Fibroblast of lung (primary cell): ENCODE results near the gene VTI1A. TPM values are rescaled to one million over a fixed set of nuclear protein-coding genes. Genes with fewer than 3 reads are reported as not detected.

Experiments
- DNase-seq, 2 donors: peaks; one replicate each; pipeline versions ENCODE4 v3.0.0 to v3.0.0-alpha.2; 2010; ENCODE audit warnings: low read depth in 2 of 2
- H2AFZ ChIP-seq: 2 replicates; pipeline ENCODE4 v1.5.1; 2012; ENCODE audit warnings: low read length, control low read depth, inconsistent platforms
- H3K27ac ChIP-seq: 2 replicates; pipeline ENCODE4 v1.5.1; 2011; ENCODE audit warnings: low read length, control low read depth; ENCODE audit not compliant: insufficient read depth
- H3K27me3 ChIP-seq: 2 replicates; pipeline ENCODE4 v1.5.1; 2011; ENCODE audit warnings: mild to moderate bottlenecking, low read length; ENCODE audit not compliant: control insufficient read depth, insufficient read depth
- H3K36me3 ChIP-seq: 2 replicates; pipeline ENCODE4 v1.5.1; 2011; ENCODE audit warnings: low read length; ENCODE audit not compliant: control insufficient read depth, insufficient read depth
- H3K4me1 ChIP-seq: 2 replicates; pipeline ENCODE4 v1.5.1; 2011; ENCODE audit warnings: low read length; ENCODE audit not compliant: control insufficient read depth, insufficient read depth; ENCODE audit errors: extremely low read depth
- H3K4me2 ChIP-seq: 2 replicates; pipeline ENCODE4 v1.5.1; 2011; ENCODE audit warnings: low read length, control low read depth; ENCODE audit not compliant: insufficient read depth; ENCODE audit errors: extremely low read depth
- H3K4me3 ChIP-seq, 4 experiments: fragments of 200-600 bp in 1 of 4; sonication (generic) in 1 of 4; replicated peaks in 1 of 4; 2 replicates each; pipeline ENCODE4 v1.5.1; 2011 to 2016; ENCODE audit warnings: low read length in 4 of 4, low read depth in 3 of 4, mild to moderate bottlenecking in 3 of 4, control low read depth in 2 of 4, inconsistent platforms in 1 of 4, mixed read lengths in 1 of 4; ENCODE audit not compliant: insufficient read depth in 1 of 4; ENCODE audit errors: control extremely low read depth in 1 of 4
- H3K79me2 ChIP-seq: 2 replicates; pipeline ENCODE4 v1.5.1; 2012; ENCODE audit warnings: mild to moderate bottlenecking, low read length, inconsistent platforms; ENCODE audit not compliant: control insufficient read depth, insufficient read depth
- H3K9ac ChIP-seq: 2 replicates; pipeline ENCODE4 v1.5.1; 2011; ENCODE audit warnings: mild to moderate bottlenecking, low read length, control low read depth; ENCODE audit not compliant: insufficient read depth
- H3K9me3 ChIP-seq: 2 replicates; pipeline ENCODE4 v1.5.1; 2012; ENCODE audit warnings: low read depth, low read length; ENCODE audit not compliant: control insufficient read depth, insufficient read depth
- H4K20me1 ChIP-seq: 2 replicates; pipeline ENCODE4 v1.5.1; 2011; ENCODE audit warnings: low read length; ENCODE audit not compliant: control insufficient read depth, insufficient read depth; ENCODE audit errors: extremely low read depth
- EZH2 ChIP-seq: IDR thresholded peaks from 2 replicates; pipeline ENCODE4 v1.5.1; 2012; ENCODE audit warnings: low read length, control low read depth, mild to moderate bottlenecking; ENCODE audit errors: missing control alignments
- polyA plus RNA-seq, 2 donors: library from polyadenylated mRNA; depleted of rRNA in 1 of 2; stranded (reverse) in 1 of 2; unstranded in 1 of 2; fragments of >200 nt; gene quantifications; 2 replicates each; pipeline ENCODE4 v1.2.1, GENCODE V29; 2011 to 2012; ENCODE audit warnings: missing spikeins in 1 of 2
- total RNA-seq: library from RNA; depleted of rRNA; stranded (reverse); fragments of >200 nt; gene quantifications from 2 replicates; pipeline ENCODE4 v1.2.1, GENCODE V29; 2014
- TF ChIP-seq, protein P1 (sequence below), 2 donors: IDR thresholded peaks in 1 of 2; conservative IDR thresholded peaks in 1 of 2; 1 replicate in 1 of 2; 2 replicates in 1 of 2; pipeline ENCODE4 v1.5.1; 2011 to 2012; ENCODE audit warnings: low read length in 2 of 2, control low read depth in 1 of 2, inconsistent platforms in 1 of 2, low read depth in 1 of 2, mild to moderate bottlenecking in 1 of 2

Gene VTI1A
- total and polyA plus RNA-seq, 2 donors (not counting 1 experiment from before 2014, with no cell fraction given), result 19.1 to 30.9 TPM

DNA sequence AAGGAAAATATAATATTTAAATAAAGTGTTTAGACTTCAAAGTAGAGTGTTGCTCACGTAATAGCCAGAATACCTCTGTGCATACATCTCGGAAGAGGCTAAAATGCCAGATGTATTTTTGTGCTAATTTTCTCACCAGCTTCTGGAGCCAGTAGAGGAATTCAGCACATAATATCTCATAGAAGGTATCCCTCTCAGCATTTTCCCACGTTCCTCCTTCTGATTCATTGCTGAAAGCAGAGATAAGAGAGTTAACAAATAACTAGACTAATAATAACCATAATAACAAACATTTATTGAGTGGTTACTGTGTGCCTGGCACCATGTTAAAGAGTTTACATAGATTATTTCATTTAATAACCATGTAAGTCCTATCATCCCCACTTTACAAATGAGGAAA lies 123.6 kb downstream of the VTI1A start:
- DNase-seq, result no peak
- no peak overlapping the region for H3K4me2 ChIP-seq

GRCh38 chr10:112579578-112579977 lies 132.6 kb downstream of the VTI1A start:
- DNase-seq, result no peak
- Histone ChIP-seq H3K9me3 (no peaks in the 10 kb centered on the region), H4K20me1 (no peaks in the 10 kb centered on the region), H3K4me2 (no peak overlapping the region), H3K9ac (no peak overlapping the region), H3K4me3 (no peak overlapping the region), H3K36me3 (no peaks in the 10 kb centered on the region), H3K4me1 (no peaks in the 10 kb centered on the region), H2AFZ (no peak overlapping the region), H3K79me2 (no peaks in the 10 kb centered on the region), H3K27me3 (no peaks in the 10 kb centered on the region), H3K27ac (no peak overlapping the region)
- TF ChIP-seq, protein P1, sequence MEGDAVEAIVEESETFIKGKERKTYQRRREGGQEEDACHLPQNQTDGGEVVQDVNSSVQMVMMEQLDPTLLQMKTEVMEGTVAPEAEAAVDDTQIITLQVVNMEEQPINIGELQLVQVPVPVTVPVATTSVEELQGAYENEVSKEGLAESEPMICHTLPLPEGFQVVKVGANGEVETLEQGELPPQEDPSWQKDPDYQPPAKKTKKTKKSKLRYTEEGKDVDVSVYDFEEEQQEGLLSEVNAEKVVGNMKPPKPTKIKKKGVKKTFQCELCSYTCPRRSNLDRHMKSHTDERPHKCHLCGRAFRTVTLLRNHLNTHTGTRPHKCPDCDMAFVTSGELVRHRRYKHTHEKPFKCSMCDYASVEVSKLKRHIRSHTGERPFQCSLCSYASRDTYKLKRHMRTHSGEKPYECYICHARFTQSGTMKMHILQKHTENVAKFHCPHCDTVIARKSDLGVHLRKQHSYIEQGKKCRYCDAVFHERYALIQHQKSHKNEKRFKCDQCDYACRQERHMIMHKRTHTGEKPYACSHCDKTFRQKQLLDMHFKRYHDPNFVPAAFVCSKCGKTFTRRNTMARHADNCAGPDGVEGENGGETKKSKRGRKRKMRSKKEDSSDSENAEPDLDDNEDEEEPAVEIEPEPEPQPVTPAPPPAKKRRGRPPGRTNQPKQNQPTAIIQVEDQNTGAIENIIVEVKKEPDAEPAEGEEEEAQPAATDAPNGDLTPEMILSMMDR (conservative IDR thresholded peaks at IDR 0.05 in 1 of 2, IDR thresholded peaks at IDR 0.05 in 1 of 2; ENCODE audit: low read depth in 1 of 2, low read length in 2 of 2), result no peak
- TF ChIP-seq EZH2, result no peak

More for the DNA sequence above, 123.6 kb downstream of the VTI1A start:
- TF ChIP-seq, protein P1 (conservative IDR thresholded peaks at IDR 0.05 in 1 of 2, IDR thresholded peaks at IDR 0.05 in 1 of 2; ENCODE audit: low read depth in 1 of 2, low read length in 2 of 2), result no peak
- no peak for TF ChIP-seq EZH2
- H3K79me2 ChIP-seq, result no peaks in the 10 kb centered on the region
- no peaks in the 10 kb centered on the region for H3K36me3 ChIP-seq
- no peak overlapping the region for H2AFZ ChIP-seq
- H3K4me1 ChIP-seq, result no peaks in the 10 kb centered on the region
- no peaks in the 10 kb centered on the region for H4K20me1 ChIP-seq
- no peak overlapping the region for H3K4me3 ChIP-seq
- H3K27me3 ChIP-seq, result no peaks in the 10 kb centered on the region
- H3K9me3 ChIP-seq, result no peaks in the 10 kb centered on the region
- H3K27ac ChIP-seq, result no peak overlapping the region
- no peak overlapping the region for H3K9ac ChIP-seq

- DNase-seq, result peak in 1 of 2 donors; percentile 10
- Histone ChIP-seq H3K9ac (no peak overlapping the region), H3K9me3 (no peaks in the 10 kb centered on the region), H3K27ac (no peak overlapping the region), H3K4me1 (no peaks in the 10 kb centered on the region), H2AFZ (no peak overlapping the region), H3K36me3 (no peaks in the 10 kb centered on the region), H3K79me2 (no peaks in the 10 kb centered on the region), H3K27me3 (no peaks in the 10 kb centered on the region), H3K4me3 (no peak overlapping the region), H3K4me2 (no peak overlapping the region), H4K20me1 (no peaks in the 10 kb centered on the region)
- no peak for TF ChIP-seq EZH2
- TF ChIP-seq, protein P1 (conservative IDR thresholded peaks at IDR 0.05 in 1 of 2, IDR thresholded peaks at IDR 0.05 in 1 of 2; ENCODE audit: low read depth in 1 of 2, low read length in 2 of 2), result no peak
Observed at GRCh38 chr10:112580267-112580666, 133.3 kb downstream of the VTI1A start.
